ENCODE data around the gene SYT4.

DNA sequence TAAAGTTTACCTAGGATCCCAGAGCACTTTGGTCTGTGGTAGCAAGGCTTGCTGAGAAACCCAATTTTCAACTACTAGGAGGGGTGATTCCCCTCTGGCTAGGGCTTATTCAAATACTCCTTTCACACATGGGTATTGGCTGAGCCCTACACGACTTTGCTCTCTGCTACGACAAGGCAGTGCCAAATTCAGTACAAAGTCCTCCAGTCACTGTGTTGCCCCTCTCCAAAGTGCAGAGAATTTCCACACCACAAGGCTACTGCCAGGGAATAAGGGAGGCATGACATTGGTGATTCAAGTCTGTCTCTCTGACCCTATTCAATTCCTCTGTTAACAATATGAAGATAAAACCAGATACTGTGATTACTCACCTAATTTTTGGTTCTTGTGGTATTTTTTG lies 38.9 kb downstream of the SYT4 start:
- no peak for TF ChIP-seq NFE2L2 (IDR thresholded peaks at IDR 0.05; ENCODE audit: low read depth, low read length)
- TF ChIP-seq, protein P1, sequence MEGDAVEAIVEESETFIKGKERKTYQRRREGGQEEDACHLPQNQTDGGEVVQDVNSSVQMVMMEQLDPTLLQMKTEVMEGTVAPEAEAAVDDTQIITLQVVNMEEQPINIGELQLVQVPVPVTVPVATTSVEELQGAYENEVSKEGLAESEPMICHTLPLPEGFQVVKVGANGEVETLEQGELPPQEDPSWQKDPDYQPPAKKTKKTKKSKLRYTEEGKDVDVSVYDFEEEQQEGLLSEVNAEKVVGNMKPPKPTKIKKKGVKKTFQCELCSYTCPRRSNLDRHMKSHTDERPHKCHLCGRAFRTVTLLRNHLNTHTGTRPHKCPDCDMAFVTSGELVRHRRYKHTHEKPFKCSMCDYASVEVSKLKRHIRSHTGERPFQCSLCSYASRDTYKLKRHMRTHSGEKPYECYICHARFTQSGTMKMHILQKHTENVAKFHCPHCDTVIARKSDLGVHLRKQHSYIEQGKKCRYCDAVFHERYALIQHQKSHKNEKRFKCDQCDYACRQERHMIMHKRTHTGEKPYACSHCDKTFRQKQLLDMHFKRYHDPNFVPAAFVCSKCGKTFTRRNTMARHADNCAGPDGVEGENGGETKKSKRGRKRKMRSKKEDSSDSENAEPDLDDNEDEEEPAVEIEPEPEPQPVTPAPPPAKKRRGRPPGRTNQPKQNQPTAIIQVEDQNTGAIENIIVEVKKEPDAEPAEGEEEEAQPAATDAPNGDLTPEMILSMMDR (conservative IDR thresholded peaks at IDR 0.05; ENCODE audit: low read depth, low read length), result no peak
- TF ChIP-seq POLR2A (IDR thresholded peaks at IDR 0.05; ENCODE audit: low read depth, low read length), result no peak
- no peak for TF ChIP-seq FOS (IDR thresholded peaks at IDR 0.05; ENCODE audit: low read depth, low read length)
- TF ChIP-seq CEBPB (IDR thresholded peaks at IDR 0.05; ENCODE audit: low read depth, low read length), result no peak
- TF ChIP-seq RFX5 (IDR thresholded peaks at IDR 0.05; ENCODE audit: low read depth, low read length), result no peak
- no peak for TF ChIP-seq SMC3 (IDR thresholded peaks at IDR 0.05; ENCODE audit: low read depth, low read length)
- TF ChIP-seq MAFK (IDR thresholded peaks at IDR 0.05; ENCODE audit: low read depth, low read length), result no peak
